HK-2 (cell line): ENCODE results near the gene CAMTA1.
"Not testable (repeated sequence)": the region's sequence is repeated elsewhere in the genome, so short reads cannot be mapped to it uniquely, and the experiment has no call there.

ENCODE experiments used
- DNase-seq: peaks from one replicate; pipeline ENCODE4 v3.0.0-alpha.2; 2018; ENCODE audit not compliant: unreplicated experiment

CAMTA1 gene

DNA sequence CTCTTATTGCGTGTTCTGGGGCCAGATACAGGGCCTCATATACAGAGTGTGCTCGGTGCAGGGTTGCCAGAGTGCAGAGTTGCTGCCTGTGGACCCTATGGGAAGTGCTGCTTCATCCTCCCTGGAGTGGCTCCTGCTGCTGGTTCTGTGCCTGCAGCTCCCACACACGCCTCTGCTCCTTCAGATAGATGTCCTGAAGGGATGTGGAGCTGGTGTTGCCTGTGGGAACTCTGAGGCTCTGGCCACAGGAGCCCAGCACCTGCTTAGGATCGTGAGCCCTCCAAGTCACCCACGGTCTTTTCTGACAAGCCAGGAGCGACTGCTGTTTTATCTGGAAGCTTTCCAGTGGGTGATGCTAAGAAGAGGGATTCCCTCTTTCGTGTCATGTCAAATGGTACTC lies 120.5 kb downstream of the CAMTA1 start:
- DNase-seq: no peak

DNA sequence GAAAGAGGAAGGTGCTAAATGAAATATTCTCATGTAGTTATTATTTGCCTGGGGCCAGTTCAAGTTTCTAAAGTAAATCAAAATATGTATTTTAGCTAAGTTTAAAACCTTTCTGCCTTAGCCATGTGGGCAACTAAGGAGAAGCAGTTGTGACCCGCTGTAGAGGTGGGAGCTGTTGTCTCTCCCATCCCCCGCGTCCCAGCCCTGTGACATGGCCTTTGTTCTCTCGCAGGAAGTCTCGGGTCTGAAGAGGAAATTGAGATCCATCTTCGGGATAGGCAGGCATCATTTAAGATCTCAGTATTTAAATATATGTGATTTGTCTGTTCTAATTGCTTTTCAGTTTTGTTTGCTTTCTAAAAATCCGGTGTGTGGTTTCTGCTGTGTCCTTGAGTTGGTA lies 121.5 kb downstream of the CAMTA1 start:
- no peak for DNase-seq

- no peak for DNase-seq
These were observed 121.9 kb downstream of the CAMTA1 start for GRCh38 chr1:6907201-6907600.

GRCh38 chr1:6907676-6908434 lies 122.6 kb downstream of the CAMTA1 start:
- no peak for DNase-seq

DNA sequence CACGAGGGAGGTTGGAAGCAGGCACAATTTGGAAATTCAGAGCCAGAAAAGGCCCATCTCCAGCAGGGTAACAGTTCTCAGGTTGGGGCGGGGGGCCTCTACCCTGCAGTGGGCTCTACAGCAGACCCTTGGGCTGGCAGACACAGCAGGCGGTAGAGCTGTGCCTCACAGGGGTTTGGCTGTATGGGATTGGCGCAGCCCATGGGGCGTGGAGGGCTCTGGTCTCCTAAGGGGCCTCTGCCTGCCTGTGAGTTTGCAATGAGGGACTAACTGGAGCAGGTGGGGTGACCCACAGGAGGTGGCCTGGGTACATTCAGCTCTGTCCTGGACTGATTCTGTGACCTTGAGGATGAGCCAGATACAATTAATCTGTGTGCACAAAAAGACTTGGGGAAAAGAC lies 124.1 kb downstream of the CAMTA1 start:
- DNase-seq: no peak

DNA sequence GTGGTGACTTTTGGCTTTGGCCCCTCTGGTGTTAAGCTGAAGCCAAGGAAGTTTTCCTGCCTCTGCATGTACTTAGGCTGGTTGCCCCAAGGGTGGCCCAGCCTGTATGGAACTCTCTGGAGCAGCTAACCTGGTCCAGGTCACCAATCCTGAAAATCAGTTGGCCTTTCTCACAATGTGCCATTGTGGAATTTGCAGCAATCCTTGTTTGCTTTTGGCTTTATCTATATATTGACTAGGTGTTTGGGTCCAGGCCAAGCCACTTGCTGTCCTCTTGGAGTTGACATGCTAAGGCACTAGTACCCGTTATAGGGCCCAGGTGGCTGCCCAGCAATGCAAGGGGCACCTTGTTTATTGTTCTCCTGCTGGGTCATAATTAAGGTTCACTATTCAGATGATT lies 124.6 kb downstream of the CAMTA1 start:
- DNase-seq: no peak

DNA sequence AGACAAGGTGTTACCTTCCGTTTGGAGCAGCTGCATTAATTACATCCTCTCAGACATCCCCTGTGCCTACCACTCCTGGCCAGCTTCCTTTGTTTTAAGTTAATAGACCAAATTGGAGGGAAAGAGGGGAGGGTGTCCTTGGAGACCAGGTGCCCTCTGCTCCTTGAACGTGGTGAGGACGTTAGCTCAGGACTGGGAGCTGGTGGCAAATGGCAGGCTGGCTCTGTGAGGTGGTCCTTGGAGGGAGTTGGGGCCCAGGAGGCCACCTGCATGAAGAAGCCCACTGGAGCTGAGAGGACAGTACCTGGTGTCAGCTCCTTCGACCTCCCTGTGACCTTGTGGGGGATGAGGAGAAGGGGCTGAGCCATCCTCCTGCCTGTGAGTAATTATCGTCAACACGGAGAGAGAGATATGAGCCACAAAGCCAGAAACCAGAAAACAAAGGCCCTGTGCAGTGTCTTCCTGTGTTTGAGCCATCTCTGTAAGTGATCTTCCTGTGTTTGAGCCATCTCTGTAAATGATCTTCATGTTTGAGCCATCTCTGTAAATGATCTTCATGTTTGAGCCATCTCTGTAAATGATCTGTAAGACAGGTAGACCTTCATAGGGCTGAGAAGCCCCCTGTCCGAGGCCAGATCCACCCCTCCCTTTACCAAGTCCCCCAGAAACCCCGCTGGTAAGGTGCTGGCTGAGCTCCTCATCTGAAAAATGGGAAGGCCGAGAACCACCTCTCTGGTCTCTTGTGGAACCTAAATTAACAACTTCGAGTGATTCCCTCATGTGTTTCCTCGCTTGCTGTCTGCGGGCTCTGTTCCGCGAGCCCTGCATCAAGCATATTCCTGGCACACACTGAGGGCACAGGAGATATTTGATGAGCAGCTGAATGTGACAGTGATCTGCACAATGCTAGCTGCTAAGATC lies 126.0 kb downstream of the CAMTA1 start:
- no peak for DNase-seq

GRCh38 chr1:6911974-6912373 lies 126.7 kb downstream of the CAMTA1 start:
- no peak for DNase-seq

GRCh38 chr1:6912518-6912917 lies 127.3 kb downstream of the CAMTA1 start:
- DNase-seq: no peak

DNA sequence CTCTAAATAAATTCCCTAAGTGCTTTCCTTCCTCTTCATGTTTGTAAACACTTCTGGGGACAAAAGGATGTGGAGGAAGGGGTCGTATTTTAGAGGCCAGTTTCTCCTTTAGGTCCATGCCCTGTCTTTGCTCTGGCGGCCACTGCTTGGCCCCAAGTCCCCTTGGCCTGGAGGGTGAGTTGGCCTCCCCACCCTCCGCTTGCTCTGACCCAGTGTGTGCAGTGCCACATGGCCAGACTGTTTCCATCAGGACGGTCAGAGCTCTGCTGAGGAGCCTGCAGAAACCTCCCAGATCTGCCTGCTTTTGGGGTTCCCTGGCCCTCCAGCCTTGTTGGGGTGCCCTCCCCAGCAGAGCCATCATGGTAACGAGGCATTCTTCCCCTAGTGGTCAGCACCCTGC lies 127.8 kb downstream of the CAMTA1 start:
- DNase-seq: no peak

DNA sequence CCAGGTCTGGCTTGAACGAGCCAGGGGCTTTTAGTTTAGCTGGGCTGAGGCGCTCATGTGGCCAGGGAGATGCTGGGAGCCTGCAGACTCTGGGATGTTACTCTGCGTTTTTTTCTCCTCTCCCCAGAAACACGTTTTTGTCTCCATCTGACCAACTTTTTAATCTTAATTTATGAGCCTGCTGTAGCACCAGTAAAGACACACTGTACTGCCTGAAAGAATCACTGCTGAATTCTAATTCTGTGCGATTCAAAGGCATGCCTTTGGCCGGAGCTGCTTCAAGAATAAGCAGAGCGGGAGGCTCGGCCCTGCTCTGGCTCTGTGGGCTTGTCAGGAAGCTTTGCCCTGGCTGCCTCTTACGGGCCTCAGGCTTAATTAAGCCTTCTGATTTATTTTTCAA lies 129.5 kb downstream of the CAMTA1 start:
- no peak for DNase-seq

GRCh38 chr1:6915999-6916565 lies 130.8 kb downstream of the CAMTA1 start:
- DNase-seq: no peak

- DNase-seq: no peak
These were observed 131.8 kb downstream of the CAMTA1 start for GRCh38 chr1:6917067-6917466.

DNA sequence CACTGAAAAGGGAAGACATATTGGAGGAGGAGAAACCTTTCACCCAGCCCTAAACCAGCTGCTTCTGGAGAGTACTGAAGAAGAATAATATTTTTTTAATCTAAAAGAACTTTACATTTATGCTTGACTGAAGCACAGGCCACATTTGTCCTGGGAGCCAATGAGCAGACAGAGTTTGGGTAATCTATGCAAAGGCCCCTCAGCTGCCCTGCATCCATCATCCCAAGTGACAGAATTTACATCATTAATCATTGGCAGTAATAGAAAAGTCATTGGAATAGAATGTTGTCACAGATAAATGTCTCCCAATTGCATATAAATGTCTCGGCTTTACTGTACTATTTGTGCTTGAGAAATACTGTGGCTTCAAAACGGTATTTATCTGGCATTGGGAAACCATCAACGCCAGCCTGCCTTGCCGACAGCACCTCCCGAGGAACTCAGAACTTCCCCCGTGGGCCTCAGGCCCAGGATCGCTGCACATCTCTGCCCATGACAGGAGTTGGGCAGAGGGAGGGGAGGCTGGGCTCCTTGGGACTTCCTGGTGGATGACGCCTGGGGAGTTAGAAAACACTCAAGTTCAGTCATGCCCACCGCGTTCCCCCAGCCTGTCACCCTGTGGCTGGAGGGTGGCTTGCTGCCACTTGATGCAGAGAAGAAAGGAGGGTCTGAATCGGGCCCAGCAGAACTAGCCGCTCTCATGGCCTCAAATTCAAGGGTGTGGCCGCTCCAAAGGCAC lies 133.1 kb downstream of the CAMTA1 start:
- DNase-seq: no peak

- DNase-seq: no peak
These were observed 133.8 kb downstream of the CAMTA1 start for GRCh38 chr1:6918925-6919511.

DNA sequence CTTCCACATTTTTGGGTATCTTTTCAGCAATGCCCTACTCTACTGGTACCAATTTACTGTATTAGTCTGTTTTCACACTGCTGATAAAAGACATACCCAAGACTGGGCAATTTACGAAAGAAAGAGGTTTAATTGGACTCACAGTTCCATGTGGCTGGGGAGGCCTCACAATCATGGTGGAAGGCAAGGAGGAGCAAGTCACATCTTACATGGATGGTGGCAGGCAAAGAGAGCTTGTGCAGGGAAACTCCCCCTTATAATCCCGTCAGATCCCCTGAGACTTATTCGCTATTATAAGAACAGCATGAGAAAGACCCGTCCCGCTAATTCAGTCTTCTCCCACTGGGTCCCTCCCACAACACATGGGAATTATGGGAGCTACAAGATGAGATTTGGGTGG lies 136.3 kb downstream of the CAMTA1 start:
- not testable (repeated sequence) for DNase-seq

GRCh38 chr1:6922096-6922931 lies 137.1 kb downstream of the CAMTA1 start:
- DNase-seq: no peak

- no peak for DNase-seq
These were observed 137.8 kb downstream of the CAMTA1 start for GRCh38 chr1:6923012-6923411.

DNA sequence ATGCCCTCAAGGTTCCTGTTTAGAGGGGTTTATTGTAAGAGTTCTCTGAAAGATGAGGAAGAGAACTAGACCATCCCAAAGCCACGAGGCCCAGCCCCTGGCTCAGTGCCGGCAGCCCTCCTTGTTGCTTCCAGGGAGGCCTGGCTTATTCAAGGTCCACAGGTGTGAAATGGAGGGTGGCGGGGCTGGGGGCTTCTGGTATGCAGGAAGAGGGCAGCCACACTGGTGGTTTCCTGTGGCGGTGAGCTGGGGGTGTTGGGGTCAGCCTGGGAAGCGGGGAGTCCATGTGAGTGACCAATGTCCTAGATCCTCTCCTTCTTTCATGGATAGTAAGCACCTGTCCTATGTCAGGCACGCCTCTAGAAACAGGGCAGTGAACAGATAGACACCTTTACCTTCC lies 138.2 kb downstream of the CAMTA1 start:
- DNase-seq: no peak

DNA sequence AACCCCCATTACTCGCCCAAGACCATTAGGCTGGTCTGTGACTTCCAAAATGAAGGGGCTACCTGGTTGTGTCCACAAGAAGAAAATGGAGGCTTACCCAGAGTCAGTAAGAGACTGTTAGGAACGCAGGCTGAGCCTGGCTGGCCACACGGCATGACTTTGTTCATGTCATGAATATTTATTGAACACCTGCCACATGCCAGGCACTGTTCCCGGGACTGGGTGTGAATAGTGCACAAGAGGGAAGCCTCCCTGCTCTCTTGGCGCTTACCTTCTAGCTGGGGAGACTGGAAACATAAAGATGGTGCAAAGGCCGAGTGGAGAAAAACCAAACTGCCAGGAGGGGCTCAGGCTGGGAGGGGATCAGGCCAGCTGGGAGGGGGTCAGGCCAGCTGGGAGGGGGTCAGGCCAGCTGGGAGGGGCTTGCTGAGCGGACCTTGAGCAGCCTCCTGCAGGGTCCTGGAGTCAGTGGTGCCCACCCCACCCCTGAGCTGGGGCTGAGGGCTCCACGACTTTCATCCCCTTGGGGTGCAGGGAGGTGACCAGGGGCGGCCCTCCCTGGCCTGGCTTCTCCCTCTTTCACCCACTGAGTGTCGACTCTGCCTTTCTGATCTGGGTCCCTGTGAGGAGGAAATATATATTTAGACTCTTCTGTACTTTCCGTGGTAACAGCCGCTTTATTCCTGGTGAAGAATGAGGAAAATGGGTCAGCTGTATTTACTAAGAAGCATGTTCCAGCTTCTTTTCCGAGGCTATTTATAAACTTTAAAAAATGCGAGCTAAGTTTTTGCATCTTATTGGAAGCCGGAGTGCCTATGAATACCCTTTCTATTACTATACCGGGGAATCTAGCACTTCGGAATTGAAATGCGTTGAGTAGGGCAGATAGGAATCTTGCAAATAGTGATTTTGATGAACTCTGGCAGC lies 139.0 kb downstream of the CAMTA1 start:
- DNase-seq: no peak
